ENCODE measurements around the gene FGD3.

FGD3 gene

DNA sequence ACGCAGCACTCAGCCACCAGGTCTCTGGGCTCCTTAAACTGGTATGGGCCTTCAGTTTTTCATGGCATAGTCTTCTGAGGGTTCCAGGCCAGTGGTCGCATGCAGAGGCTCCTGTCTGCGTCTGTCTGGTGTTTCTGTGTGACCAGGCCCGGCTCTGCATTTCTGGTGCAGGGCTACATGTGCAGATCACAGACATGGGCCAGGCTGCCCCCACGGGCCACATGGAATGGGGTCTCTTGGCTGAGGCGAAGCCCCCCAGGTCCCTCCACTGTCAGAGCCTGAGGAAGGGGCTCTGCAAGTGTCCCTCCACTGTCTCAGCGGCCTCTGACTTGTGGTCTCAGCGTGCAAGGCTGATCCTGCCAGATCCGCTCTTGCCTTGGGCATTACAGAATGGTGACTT is 133.1 kb downstream of the FGD3 start:
- no peak for DNase-seq

DNA sequence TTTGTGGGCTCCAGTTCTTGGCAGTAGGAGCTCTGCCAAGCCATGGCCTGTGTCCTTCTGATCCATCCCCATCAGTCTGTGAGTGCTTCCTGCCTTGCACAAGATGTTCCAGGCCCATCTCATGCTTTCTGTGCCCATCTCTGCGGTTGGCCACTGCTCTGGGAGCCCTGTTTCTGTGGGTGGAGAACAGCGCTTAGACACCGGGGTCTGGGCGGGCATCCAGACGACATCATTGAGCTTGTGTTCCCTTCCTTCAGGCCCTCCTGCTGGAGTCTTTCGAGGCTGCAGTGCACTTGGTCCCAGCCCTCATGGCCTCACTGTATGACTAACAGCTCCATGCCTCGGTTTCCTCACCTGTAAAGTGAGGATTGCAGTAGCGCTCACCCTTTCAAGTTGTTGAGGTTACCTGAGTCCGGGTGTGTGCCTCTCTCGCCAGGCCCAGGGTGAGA is 133.8 kb downstream of the FGD3 start:
- DNase-seq = no peak

DNA sequence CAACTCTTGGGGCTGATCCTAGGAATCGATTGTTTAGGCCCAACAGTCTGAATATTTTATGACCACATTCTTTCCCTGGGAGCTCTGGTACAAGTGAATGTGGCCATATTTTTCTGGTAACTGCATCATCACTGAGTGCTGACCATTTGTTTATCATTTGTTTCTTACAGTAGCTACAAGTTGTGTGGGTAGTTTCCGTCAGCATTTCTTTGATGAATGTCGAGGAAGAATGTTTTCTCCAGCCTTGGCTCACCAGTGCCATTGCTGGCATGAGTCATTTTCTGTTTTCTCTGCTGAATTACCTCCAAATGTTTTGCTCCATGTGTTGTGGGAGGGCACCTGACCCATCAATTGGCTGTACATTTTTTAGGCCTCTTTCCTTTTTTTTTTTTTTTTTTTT is 134.6 kb downstream of the FGD3 start:
- DNase-seq = peak; percentile 79

DNA sequence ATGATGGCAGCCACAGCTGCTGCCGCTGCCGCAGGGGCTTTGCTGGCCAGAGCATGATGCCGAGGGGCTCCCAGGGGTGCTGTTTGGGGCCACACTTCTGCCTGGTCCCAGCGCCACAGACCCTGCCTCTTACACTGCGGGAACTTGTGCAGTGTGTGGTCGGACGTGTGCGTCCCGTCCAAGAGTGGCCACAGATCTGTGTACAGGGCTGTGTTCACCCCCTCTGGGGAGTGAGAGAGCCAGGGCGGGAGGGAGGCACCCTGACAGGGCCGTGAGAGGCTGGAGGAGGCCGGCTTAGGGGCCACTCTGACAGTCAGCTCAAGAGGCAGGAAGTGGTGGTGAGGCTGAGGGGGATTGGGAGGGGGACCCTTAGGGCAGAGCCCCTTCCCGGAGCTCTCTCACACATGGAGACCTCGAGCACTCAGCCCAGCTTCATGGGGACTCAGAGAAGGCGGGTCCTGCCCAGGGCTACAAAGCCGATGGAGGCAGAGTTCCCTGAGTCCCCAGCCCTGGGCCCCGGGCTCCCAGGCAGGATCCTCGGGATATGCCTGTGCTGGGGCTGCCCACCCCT is 135.6 kb downstream of the FGD3 start:
- no peak for DNase-seq

DNA sequence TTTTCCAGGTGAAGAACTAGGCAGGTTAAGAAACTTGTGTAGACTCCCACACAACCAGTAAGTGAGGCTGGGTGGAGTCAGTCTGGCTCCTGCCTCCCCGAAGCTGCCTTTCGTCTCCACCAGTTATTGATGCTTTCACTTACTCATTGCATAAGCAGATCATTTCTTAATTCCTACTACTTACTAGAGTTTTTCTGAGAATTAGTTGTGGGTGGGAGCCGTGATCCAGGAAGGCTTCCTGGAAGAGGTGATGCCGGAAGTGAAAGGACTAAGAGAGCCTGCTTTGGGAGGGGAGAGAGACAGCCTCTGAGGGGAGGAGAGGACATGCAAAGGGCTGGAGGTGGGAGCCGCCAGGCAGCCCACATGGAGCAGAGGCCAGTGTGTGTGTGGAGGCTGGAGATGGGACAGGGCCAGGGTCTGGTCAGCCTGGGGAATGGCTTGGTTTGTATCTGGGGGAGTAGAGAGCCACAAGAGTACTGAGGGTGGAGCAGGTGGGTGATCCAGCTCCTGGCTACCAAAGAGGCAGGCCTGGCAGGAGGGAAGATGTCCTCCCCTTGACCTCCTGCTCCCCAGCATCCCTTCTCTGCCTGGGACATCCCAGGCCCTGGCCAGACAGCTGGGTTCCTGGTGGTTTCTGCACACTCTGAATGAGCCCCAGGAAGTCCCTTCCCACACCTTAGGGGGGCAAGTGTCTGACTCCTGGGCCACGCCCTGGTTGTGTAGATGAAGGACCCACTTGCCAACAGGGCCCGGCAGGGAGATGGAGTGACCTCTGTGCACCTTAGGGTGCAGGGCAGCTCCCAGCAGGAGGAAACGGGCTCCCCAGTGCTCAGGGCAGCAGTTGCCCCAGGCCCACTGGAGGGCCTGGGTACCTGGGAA is 136.5 kb downstream of the FGD3 start:
- DNase-seq = no peak

DNA sequence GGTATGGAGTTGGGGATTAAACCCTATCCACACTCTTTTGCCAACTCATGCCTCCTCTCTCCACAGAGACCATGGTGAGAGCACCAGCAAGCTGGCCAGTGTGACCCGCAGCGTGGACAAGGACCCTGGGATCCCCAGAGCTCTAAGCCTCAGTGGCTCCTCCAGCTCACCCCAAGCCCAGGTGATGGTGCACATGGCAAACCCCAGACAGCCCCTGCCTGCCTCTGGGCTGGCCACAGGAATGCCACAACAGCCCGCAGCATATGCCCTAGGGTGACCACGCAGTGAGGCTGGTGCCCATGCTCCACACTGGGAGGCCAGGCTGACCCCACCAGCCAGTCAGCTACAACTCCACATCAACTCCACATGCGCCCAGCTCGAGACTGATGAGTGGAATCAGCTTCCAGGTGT is 137.2 kb downstream of the FGD3 start:
- DNase-seq = no peak

DNA sequence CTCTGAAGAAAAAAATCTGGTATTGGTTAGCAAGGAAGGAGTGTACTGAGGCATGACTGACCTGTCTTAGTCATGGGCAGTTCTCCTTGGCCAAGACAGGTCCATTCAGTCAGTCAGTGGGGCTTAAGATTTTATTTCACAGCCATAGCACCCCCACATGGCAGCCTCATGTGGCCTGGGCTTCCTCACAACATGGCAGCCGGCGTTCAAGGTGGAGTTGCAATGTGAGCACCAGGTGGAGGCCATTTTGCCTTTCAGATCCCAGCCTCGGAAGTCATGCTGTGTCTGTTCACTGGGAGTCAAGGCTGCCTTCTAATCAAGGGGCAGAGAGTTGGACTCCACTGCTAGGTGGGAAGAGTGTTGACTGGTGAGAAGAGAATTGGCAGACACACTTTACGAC is 138.4 kb downstream of the FGD3 start:
- DNase-seq = no peak

Data from NCI-H226 (cell line).